GM21367 (cell line): ENCODE results near the gene TREH.

Experiments used
- ATAC-seq: cut with Tn5 transposase; IDR thresholded peaks from one replicate; pipeline ENCODE4 v1.9.1; 2021; ENCODE audit not compliant: unreplicated experiment

TREH gene

DNA sequence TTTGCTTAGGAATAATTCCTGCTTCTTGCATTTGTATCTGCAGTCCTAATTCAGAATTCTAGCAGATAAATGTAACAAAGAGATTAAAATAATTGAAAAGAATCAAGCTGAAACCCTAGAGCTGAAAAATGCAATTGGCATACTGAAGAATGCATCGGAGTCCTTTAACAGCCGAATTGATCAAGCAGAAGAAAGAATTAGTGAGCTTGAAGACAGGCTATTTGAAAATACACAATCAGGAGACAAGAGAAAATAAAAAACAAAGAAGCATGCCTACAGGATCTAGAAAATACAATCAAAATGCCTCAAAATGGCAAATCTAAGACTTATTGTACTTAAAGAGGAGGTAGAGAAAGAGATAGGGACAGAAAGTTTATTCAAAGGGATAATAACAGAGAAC lies 8.2 kb downstream of the TREH start:
- no peak for ATAC-seq

DNA sequence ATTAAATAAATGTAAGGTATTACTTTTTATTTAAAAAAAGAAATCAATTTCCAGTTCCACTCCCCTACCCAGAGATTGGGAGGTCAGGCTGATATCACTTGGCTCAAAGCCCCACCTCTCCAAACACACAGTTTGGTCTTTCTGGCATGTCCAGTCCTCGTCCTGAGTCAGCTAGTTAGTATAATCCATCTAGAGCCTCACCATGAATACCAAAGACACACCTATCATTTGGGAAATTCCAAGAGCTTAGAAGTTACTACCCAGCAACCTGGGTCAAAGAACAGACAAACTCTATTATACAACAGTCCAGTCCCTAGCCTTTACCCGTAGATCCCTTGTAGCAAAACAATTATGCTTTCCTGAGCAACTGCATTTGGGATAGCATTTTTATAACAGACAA lies 9.4 kb downstream of the TREH start:
- no peak for ATAC-seq

DNA sequence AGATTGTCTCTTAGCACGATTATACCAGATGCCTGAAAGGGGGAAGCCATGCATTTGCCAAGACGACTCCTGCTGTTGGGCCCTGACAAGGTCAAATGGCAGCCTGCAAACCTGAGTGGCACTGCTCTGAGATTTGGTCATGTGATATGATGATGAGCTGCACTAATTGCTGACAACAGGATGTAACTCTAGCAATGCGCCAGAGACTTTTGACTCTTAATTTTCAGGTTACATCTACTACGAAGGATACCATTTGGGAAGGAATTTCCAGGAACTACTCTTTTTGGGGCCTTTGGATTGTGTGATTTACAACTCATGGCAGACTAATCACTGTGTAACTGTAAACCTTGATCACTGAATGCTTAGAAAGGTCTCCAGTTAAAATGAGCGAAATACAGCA lies 13.1 kb downstream of the TREH start:
- no peak for ATAC-seq

GRCh38 chr11:118663902-118664301 lies 15.5 kb downstream of the TREH start:
- ATAC-seq = no peak

GRCh38 chr11:118663381-118663780 lies 16.1 kb downstream of the TREH start:
- no peak for ATAC-seq

DNA sequence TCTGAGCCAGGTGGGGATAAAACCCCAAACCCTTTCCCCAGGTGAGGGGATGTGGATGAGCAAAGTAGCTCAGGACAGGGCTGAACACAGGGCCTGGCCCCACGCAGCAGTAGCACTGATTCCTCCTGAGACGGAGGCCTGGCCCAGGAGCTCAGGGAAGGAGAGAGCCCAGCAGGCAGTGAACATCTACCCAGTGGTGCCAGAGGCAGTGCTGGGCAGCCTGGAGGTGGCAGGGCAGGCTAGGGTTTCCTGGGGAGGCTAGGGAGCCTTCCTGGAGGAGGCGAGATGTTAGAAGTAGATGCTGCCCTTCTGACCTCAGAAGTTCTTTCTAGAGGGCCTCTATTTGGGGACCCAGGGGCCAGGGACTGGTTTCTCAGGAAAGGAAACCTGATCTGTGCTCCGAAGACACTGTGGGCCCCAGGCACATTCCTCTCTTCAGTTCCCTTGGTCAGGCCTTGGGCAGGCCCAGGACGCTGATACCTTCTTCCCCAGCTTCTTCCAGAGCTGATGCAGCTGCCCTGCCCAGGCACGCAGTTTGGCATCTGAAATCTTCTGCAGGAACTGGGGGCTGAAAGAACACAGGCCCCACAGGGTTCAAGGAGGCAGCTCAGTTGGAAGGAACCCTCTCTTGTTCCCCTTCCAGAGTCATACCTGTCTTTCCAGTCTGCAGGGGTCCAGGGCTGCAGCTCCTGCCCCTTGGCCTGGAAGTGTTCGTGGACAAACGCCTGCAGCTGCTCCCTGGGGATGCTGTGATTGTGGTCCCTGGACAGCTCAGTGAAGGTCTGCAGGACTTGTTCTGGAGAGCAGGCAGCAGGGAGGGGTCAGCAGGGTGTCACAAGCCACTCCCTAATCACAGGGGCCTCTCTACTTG lies 16.8 kb downstream of the TREH start:
- ATAC-seq = no peak

DNA sequence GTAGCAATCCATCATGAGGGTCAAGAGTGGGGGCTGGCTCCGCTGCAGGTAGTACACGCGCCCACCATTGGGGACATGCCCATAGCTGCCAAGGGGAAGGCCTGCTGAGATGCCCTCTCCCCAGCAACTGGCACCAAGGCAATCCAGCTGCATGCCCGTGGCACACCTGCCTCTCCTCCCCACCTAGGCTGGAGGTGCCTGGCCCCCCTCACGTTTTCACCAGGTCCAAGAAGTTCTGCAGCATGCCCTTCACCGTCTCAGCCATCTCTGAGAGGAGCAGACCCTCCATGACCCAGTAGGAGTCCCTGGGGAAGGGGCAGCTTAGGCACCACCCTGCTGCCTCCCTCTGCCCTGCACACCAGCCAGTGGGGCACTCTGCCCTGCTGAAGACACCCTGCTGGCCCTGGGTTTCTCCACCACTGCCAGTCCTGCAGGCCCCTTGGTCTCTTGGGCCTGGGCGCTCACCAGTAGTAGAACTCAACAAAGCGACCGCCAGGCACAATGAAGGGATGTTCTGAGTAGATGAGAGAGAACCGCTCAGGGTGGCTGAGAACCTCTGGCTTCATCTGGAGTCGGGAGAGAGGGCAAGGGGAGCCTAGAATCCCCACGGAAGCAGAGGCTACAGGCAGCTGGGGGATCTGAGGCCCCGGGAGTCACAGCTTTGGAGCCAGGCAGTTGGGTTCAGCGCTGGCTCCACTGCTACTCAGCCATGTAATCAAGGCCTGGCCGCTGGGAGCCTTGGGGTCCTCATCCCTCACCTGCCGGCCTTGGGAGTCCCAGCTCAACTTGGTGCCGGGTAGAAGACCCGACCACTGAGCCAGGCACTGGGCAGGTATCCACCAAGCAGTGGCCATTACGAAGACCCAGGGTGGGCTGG lies 17.8 kb downstream of the TREH start:
- no peak for ATAC-seq

GRCh38 chr11:118660681-118661424 lies 18.6 kb downstream of the TREH start:
- ATAC-seq = no peak

DNA sequence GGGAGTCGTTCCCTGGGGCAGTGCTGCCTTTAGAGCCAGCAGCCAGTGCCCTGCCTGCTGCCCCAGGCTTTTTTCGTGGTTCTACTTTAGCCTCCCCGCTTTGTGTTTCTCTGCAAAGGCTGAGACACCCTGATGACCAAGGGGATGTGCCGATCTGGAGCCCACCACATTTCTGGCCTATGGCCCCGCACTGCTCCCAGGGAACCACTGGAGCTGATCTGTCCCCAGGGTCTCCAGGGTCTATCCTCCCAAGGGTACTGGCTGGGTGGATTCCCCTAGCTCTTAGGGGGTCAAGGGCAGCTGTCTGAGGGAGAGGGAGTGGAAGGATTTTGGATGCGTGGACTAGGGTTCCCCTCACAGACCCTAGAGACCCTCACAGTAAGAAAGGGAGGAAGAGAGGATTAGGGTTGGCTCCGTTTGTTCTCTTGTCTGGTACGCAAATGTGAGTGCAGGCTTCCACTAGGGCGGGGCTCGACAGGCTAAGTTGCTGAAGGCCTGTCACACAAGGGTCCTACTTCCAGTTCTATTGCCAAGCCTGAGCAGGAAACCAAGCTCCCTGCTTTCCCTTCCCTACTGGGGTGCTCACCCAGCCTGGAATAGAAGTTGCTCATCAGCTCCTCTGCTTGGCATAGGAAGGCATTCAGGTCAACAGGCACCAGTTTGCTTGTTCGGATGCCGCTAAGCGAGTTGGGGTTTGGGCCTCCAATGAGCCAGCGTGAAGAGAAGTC lies 19.3 kb downstream of the TREH start:
- no peak for ATAC-seq

DNA sequence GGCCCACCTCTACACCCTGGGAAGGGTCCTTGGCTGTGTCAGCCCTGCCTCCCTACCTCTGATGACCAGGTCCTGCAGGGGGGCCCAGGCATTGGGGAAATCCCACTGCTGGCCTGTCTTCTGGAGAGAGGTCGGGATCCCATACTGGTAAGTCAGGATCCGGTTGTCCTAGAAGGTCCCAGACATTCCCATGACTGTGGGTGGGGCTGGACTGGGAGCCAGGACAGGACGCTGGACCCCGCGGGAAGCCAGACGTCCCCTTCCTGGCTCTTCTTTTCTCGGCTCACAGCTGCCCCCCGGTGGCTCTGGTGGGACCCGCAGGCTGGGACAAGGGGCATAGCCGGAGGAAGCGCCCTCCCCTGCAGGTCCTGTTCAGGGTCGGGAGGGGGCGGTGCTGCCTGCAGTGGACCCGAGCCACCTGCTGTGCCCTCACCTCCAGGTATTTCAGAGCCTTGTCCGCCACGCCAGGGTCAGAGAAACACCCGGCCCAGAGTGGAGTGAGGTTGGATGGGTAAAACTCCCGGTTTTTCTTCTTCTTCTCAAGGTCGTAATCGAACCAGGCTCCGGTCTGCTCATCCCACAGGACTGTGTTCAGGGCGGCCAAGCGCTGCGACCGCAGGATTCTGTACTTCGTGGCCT lies 20.0 kb downstream of the TREH start:
- no peak for ATAC-seq

- ATAC-seq = no peak
Measured at GRCh38 chr11:118658429-118659313, 20.8 kb downstream of the TREH start.

DNA sequence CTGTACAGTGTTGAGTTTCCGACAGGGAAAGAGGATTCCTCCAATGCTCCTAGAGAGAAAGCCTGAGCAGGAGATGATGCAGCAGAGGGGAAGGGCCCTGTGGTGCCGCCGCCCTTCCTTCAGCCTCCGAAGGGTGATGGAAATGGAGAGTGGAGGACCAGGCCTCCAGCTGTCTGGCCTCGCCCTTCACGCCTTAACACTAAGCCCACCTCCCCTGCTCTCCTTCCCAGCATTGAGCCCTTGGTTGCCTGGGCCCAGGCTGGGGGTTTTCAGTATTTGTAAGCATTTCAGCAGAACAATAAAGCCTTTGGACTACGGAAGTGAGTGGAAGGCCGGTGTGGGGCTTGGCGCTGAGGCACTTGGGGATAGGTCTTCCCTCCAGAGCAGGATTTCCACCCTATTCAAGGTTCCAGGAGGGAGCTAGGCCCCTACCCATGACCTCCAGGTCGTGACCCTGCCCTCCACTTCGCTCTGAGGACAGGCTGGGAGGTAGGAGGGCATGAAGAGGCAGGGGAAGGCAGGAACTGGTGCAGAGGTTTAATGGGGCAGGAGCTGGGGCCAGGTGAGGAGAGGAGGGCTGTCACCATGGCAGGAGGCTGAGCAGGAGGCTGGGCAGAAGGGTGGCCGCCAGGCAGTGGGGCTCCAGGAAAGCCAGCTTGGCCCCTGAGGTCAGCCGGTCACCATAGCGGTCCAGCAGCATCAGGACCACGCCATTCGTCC lies 21.6 kb downstream of the TREH start:
- no peak for ATAC-seq

DNA sequence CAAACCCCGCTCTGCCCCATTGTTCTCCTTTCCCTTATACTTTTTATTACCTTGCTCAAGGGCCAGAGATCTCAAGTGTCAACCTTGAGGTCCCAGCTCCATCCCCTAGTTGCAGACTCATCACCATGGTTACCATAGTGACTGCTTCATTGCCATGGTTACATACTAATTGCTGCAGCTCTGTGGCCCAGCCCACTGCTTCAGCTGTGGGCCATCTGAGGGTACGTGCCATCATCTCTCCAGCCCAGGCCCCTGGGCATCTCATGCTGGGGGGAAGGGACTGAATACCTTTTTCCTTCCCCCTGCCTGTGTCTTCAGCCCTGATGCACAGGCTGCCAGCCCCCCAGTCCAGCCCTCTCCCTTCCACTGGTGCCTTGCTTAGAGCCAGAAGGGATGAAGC lies 22.2 kb downstream of the TREH start:
- ATAC-seq = no peak

GRCh38 chr11:118656563-118657165 lies 22.8 kb downstream of the TREH start:
- no peak for ATAC-seq

DNA sequence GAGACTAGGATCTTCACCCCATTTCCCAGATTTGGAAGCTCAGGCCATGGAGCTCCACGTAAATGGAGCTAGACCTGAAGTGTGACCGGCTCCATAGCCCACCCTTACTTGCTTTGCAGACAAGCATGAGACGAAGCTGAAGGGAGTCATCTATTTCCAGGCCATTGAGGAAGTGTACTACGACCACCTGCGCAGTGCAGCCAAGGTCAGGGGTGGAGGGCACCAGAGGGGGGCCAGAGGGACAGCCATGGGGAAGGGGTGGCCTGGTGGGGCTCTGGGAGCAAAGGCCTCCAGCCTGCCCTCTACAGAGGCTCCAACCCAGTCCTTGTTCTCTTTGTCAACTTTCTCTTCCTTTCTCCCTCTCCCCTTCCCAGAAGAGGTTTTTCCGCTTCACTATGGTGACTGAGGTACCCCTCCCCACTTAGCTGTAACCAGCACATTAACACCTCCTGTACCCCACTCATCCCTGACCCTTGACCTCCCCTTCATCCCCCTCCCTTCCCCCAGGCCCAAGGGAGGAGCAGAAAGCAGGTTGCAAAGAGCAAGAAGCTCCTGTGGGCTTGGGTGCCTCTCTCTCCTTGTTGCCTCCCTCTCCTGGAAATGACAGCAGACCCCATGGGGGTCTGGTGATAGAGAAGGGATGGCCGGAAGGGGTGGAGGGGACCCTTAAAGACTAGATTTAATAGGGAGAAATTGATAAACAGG lies 23.8 kb downstream of the TREH start:
- no peak for ATAC-seq

- no peak for ATAC-seq
Measured at GRCh38 chr11:118653684-118654390, 25.6 kb downstream of the TREH start.

- ATAC-seq = no peak
Measured at GRCh38 chr11:118652681-118653181, 26.7 kb downstream of the TREH start.
